ENCODE results near the gene TRIM56.
"Not testable (repeated sequence)": the region's sequence is repeated elsewhere in the genome, so short reads cannot be mapped to it uniquely, and the experiment has no call there.

TRIM56 gene

GRCh38 chr7:101092266-101092905 is 7.1 kb downstream of the TRIM56 start:
- not testable (repeated sequence) for DNase-seq

GRCh38 chr7:101093906-101094305 is 8.6 kb downstream of the TRIM56 start:
- DNase-seq: no peak

- DNase-seq: no peak
These were observed 9.1 kb downstream of the TRIM56 start for GRCh38 chr7:101094376-101094775.

- no peak for DNase-seq
These were observed 9.6 kb downstream of the TRIM56 start for GRCh38 chr7:101094791-101095375.

GRCh38 chr7:101096331-101096956 is 11.2 kb downstream of the TRIM56 start:
- no peak for DNase-seq

GRCh38 chr7:101096957-101097347 is 11.7 kb downstream of the TRIM56 start:
- no peak for DNase-seq

GRCh38 chr7:101097561-101097960 is 12.3 kb downstream of the TRIM56 start:
- DNase-seq: no peak

GRCh38 chr7:101099969-101100781 is 14.9 kb downstream of the TRIM56 start:
- peak; percentile 88 for DNase-seq

GRCh38 chr7:101100858-101101847 is 15.9 kb downstream of the TRIM56 start:
- no peak for DNase-seq

GRCh38 chr7:101102026-101102425 is 16.7 kb downstream of the TRIM56 start:
- DNase-seq: no peak

GRCh38 chr7:101103701-101104100 is 18.4 kb downstream of the TRIM56 start:
- DNase-seq: not testable (repeated sequence)

- DNase-seq: no peak
These were observed 19.0 kb downstream of the TRIM56 start for GRCh38 chr7:101104193-101104713.

- DNase-seq: no peak
These were observed 19.5 kb downstream of the TRIM56 start for GRCh38 chr7:101104799-101105198.

- not testable (repeated sequence) for DNase-seq
These were observed 20.0 kb downstream of the TRIM56 start for GRCh38 chr7:101105248-101105647.

- no peak for DNase-seq
These were observed 21.1 kb downstream of the TRIM56 start for GRCh38 chr7:101106386-101106785.

GRCh38 chr7:101108330-101108857 is 23.1 kb downstream of the TRIM56 start:
- no peak for DNase-seq

- no peak for DNase-seq
These were observed 23.7 kb downstream of the TRIM56 start for GRCh38 chr7:101108961-101109360.

- DNase-seq: no peak
These were observed 24.1 kb downstream of the TRIM56 start for GRCh38 chr7:101109368-101109767.

GRCh38 chr7:101111261-101111660 is 26.0 kb downstream of the TRIM56 start:
- DNase-seq: no peak

- no peak for DNase-seq
These were observed 27.0 kb downstream of the TRIM56 start for GRCh38 chr7:101112233-101112632.

- not testable (repeated sequence) for DNase-seq
These were observed 27.9 kb downstream of the TRIM56 start for GRCh38 chr7:101113140-101113539.

- no peak for DNase-seq
These were observed 28.6 kb downstream of the TRIM56 start for GRCh38 chr7:101113836-101114235.

All from GDM1 (cell line).